ENCODE measurements around the gene DEXI. TPM values are rescaled to one million over a fixed set of nuclear protein-coding genes. Genes with fewer than 3 reads are reported as not detected.

The DEXI gene
- total RNA-seq, 1 donor from 2014 or later = 35.8 TPM

- H3K27ac Mint-ChIP-seq (ENCODE audit: unreplicated experiment) = no peak overlapping the region
- TF ChIP-seq CTCF (IDR thresholded peaks at IDR 0.05) = no peak
- peaks cover 13% of the 10 kb centered on the region for H3K27me3 Mint-ChIP-seq (ENCODE audit: unreplicated experiment)
- H3K4me1 Mint-ChIP-seq (ENCODE audit: unreplicated experiment) = no peaks in the 10 kb centered on the region
- no peak for DNase-seq (ENCODE audit: extremely low spot score, unreplicated experiment)
- H3K36me3 Mint-ChIP-seq (ENCODE audit: unreplicated experiment) = no peaks in the 10 kb centered on the region
- no peaks in the 10 kb centered on the region for H3K9me3 Mint-ChIP-seq (ENCODE audit: unreplicated experiment)
- H3K4me3 Mint-ChIP-seq (ENCODE audit: unreplicated experiment) = no peak overlapping the region
Observed at GRCh38 chr16:10911267-10911666, 31.0 kb downstream of the DEXI start.

- Mint-ChIP-seq H3K4me1 (ENCODE audit: unreplicated experiment) (no peaks in the 10 kb centered on the region), H3K9me3 (ENCODE audit: unreplicated experiment) (peaks cover 8% of the 10 kb centered on the region), H3K4me3 (ENCODE audit: unreplicated experiment) (no peak overlapping the region), H3K27ac (ENCODE audit: unreplicated experiment) (no peak overlapping the region), H3K27me3 (ENCODE audit: unreplicated experiment) (peaks cover 11% of the 10 kb centered on the region), H3K36me3 (ENCODE audit: unreplicated experiment) (no peaks in the 10 kb centered on the region)
- DNase-seq (ENCODE audit: extremely low spot score, unreplicated experiment) = no peak
- no peak for TF ChIP-seq CTCF (IDR thresholded peaks at IDR 0.05)
Observed at GRCh38 chr16:10907757-10908045, 34.6 kb downstream of the DEXI start.

GRCh38 chr16:10906914-10907756 is 35.1 kb downstream of the DEXI start:
- no peak overlapping the region for H3K4me3 Mint-ChIP-seq (ENCODE audit: unreplicated experiment)
- H3K27me3 Mint-ChIP-seq (ENCODE audit: unreplicated experiment) = peaks cover 11% of the 10 kb centered on the region
- peaks cover 10% of the 10 kb centered on the region for H3K9me3 Mint-ChIP-seq (ENCODE audit: unreplicated experiment)
- no peak for TF ChIP-seq CTCF (IDR thresholded peaks at IDR 0.05)
- no peaks in the 10 kb centered on the region for H3K36me3 Mint-ChIP-seq (ENCODE audit: unreplicated experiment)
- DNase-seq (ENCODE audit: extremely low spot score, unreplicated experiment) = no peak
- H3K27ac Mint-ChIP-seq (ENCODE audit: unreplicated experiment) = no peak overlapping the region
- no peaks in the 10 kb centered on the region for H3K4me1 Mint-ChIP-seq (ENCODE audit: unreplicated experiment)

GRCh38 chr16:10906482-10906881 is 35.8 kb downstream of the DEXI start:
- Mint-ChIP-seq H3K27me3 (ENCODE audit: unreplicated experiment) (peaks cover 6% of the 10 kb centered on the region), H3K4me1 (ENCODE audit: unreplicated experiment) (no peaks in the 10 kb centered on the region), H3K36me3 (ENCODE audit: unreplicated experiment) (no peaks in the 10 kb centered on the region), H3K27ac (ENCODE audit: unreplicated experiment) (no peak overlapping the region), H3K4me3 (ENCODE audit: unreplicated experiment) (no peak overlapping the region), H3K9me3 (ENCODE audit: unreplicated experiment) (peaks cover 10% of the 10 kb centered on the region)
- no peak for TF ChIP-seq CTCF (IDR thresholded peaks at IDR 0.05)
- no peak for DNase-seq (ENCODE audit: extremely low spot score, unreplicated experiment)

GRCh38 chr16:10902999-10903398 is 39.3 kb downstream of the DEXI start:
- Mint-ChIP-seq H3K4me3 (ENCODE audit: unreplicated experiment) (no peak overlapping the region), H3K36me3 (ENCODE audit: unreplicated experiment) (no peaks in the 10 kb centered on the region), H3K27ac (ENCODE audit: unreplicated experiment) (no peak overlapping the region), H3K27me3 (ENCODE audit: unreplicated experiment) (no peaks in the 10 kb centered on the region), H3K4me1 (ENCODE audit: unreplicated experiment) (no peaks in the 10 kb centered on the region), H3K9me3 (ENCODE audit: unreplicated experiment) (peaks cover 10% of the 10 kb centered on the region)
- no peak for TF ChIP-seq CTCF (IDR thresholded peaks at IDR 0.05)
- DNase-seq (ENCODE audit: extremely low spot score, unreplicated experiment) = no peak
